Measurements from ENCODE around the gene RCBTB1. TPM values are rescaled to one million over a fixed set of nuclear protein-coding genes. Genes with fewer than 3 reads are reported as not detected.
A peak's percentile ranks its signal among the peaks of the same experiment; 100 is the strongest.
"Not testable (repeated sequence)": the region's sequence is repeated elsewhere in the genome, so short reads cannot be mapped to it uniquely, and the experiment has no call there.

RCBTB1 gene
- total RNA-seq, 1 experiment from 2014 or later = 24.9 TPM

GRCh38 chr13:49606747-49607648, 21.6 kb upstream of the RCBTB1 start:
- DNase-seq (ENCODE audit: low read depth) = peak; percentile 83

GRCh38 chr13:49604570-49604969, 19.2 kb upstream of the RCBTB1 start:
- no peak for DNase-seq (ENCODE audit: low read depth)

DNA sequence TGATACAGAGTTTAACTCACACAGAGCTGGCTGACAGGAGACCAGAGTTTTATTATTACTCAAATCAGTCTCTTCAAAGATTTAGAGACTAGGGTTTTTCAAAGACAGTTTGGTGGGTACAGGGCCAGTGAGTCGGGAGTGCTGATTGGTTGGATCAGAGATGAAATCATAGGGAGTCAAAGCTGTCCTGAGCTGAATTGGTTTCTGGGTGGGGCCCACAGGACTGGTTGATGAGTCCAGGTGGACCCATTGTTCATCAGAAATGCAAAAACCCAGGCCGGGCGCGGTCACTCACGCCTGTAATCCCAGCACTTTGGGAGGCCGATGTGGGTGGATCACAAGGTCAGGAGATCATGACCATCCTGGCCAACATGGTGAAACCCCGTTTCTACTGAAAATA, 17.3 kb upstream of the RCBTB1 start:
- not testable (repeated sequence) for DNase-seq (ENCODE audit: low read depth)

DNA sequence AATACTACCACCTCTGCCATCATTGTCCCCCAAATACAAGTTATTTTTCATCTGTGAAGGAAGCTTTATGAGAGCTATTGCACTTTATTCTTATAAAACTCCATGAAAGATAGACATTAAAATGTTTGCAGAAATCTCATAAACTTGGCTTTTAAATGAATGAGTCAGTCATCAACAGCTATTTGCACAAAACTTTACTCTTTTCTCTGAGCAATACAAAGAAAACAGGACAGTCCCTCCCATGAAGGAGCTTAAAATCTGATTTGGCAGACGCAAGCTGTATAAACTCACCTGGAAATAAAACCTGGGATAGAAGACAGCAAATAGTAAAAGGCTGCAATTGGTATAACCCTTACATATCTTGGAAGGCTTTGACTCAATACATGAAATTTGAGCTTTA, 16.6 kb upstream of the RCBTB1 start:
- peak; percentile 24 for DNase-seq (ENCODE audit: low read depth)

- no peak for DNase-seq (ENCODE audit: low read depth)
Observed at GRCh38 chr13:49597043-49597641, 11.8 kb upstream of the RCBTB1 start.

- DNase-seq (ENCODE audit: low read depth) = no peak
Observed at GRCh38 chr13:49596221-49596620, 10.9 kb upstream of the RCBTB1 start.

DNA sequence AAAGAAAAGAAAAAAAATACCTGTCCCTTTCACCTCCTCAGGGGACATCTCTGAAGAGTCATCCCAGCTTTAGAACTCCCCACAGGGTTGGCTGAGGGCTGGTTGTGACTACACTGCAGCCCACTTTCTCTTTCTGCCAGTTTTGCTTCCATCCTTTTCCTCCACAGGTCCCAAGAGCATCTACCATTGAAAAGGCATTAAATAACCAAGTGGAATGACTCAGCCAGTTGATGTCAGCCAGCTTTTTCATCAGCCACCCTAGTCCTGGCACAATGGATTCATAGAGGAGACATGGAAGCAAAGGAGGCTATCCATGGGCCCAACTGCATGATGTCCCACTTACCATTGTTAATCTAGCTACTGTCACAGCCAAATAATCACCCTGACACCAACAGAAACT, 9.2 kb upstream of the RCBTB1 start:
- no peak for DNase-seq (ENCODE audit: low read depth)

GRCh38 chr13:49593876-49594275, 8.5 kb upstream of the RCBTB1 start:
- not testable (repeated sequence) for DNase-seq (ENCODE audit: low read depth)

DNA sequence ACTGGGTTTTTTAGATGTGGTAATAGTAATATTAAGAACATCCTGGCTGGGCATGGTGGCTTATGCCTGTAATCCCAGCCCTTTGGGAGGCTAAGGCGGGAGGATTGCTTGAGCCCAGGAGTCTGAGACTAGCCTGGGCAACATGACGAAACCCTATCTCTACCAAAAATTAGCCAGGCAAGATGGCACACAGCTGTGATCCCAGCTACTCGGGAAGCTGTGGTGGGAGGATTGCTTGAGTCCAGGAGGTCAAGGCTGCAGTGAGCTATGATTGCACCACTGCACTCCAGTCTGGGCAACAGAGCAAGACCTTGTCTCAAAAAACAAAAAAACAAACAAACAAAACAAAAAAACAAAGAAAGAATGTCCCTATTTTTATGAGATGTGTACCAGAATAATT, 5.4 kb upstream of the RCBTB1 start:
- not testable (repeated sequence) for DNase-seq (ENCODE audit: low read depth)

- peak; percentile 57 for DNase-seq (ENCODE audit: low read depth)
Observed at GRCh38 chr13:49587311-49587847, 2.0 kb upstream of the RCBTB1 start.

GRCh38 chr13:49586717-49587116, 1.4 kb upstream of the RCBTB1 start:
- DNase-seq (ENCODE audit: low read depth) = no peak

DNA sequence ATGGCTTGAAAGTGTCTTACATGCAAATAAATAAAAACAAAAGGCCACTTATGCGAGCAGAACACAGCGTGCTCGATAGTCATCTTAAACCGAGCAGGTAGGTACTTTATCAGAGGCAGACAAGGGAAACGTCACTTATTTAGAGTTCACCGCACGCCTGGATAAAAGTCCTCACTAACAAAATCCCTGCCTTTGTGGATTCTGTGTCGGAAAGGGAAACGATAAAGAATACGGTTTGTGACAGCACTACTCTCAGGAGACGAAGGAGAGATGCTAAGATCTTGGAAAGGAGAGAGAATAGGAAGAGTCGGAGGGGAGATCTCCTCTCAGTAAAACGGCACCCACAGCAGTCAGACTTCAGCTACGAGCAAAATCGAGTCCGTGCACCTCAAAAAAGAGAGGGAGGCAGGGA, 581 bp downstream of the RCBTB1 start:
- no peak for DNase-seq (ENCODE audit: low read depth)

GRCh38 chr13:49580980-49581680, 4.2 kb downstream of the RCBTB1 start:
- DNase-seq (ENCODE audit: low read depth) = no peak

DNA sequence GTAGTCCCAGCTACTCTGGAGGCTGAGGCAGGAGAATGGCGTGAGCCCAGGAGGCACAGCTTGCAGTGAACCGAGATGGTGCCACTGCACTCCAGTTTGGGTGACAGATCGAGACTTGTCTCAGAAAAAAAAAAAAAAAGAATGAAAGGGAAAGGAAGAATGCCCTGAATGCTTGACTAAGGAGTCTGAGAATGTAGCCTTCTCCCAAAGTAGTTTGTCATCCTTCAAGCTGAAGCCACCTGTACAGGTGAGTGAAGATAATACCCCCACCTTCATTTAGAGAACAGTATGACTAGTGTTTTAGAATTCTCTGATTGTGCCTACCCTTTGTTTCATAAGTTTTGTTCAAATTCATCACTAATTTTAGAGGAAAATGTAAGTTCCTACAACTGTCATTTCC, 5.9 kb downstream of the RCBTB1 start:
- DNase-seq (ENCODE audit: low read depth) = no peak

GRCh38 chr13:49571299-49572240, 13.8 kb downstream of the RCBTB1 start:
- DNase-seq (ENCODE audit: low read depth) = no peak

GRCh38 chr13:49569993-49570689, 15.2 kb downstream of the RCBTB1 start:
- no peak for DNase-seq (ENCODE audit: low read depth)

DNA sequence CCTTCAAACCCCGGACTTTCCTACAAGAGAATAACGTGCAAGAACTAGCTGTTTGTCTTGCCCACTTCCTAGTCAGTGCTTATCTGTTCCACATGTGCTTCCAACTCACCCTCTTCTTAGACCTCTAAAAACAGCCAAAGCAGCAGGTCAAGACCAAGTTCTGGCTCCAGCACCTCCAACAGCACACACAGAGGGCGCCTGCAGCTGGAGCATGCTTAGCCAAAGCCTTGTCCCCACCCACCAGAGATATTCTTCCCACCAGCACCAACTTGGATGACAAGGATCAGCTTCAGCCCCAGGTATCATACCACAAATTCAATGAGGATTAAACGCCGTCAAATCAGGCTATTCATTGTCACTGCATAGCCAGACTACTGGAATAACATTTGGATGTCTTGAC, 17.9 kb downstream of the RCBTB1 start:
- DNase-seq (ENCODE audit: low read depth) = no peak

DNA sequence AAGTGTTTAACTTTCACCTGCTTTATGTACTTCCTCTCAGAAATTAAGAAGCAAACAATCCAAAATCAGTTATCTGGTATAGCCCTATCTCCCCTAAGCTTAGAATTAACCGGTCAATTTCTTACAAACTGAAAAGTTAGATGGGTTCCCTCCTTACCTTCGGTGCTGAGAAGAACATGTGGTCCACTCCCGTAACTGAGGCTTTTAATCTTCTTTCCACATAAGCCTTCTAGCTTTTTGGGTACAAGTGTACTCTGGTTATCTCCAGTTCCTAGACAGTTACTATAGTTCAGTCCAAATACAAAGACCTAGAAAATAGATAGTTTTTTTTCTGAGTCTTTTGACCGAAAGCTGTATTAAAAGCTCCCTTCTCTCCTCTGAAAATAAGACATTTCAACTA, 18.9 kb downstream of the RCBTB1 start:
- DNase-seq (ENCODE audit: low read depth) = no peak

- DNase-seq (ENCODE audit: low read depth) = not testable (repeated sequence)
Observed at GRCh38 chr13:49565461-49565860, 19.9 kb downstream of the RCBTB1 start.

- no peak for DNase-seq (ENCODE audit: low read depth)
Observed at GRCh38 chr13:49563516-49563915, 21.8 kb downstream of the RCBTB1 start.
